ENCODE data around the gene C4A. TPM values are rescaled to one million over a fixed set of nuclear protein-coding genes. Genes with fewer than 3 reads are reported as not detected.

C4A gene
- total and polyA plus RNA-seq, 2 of the 13 experiments (the other 11 are each of a cell fraction or from before 2014, with no cell fraction given): 165 to 478 TPM

DNA sequence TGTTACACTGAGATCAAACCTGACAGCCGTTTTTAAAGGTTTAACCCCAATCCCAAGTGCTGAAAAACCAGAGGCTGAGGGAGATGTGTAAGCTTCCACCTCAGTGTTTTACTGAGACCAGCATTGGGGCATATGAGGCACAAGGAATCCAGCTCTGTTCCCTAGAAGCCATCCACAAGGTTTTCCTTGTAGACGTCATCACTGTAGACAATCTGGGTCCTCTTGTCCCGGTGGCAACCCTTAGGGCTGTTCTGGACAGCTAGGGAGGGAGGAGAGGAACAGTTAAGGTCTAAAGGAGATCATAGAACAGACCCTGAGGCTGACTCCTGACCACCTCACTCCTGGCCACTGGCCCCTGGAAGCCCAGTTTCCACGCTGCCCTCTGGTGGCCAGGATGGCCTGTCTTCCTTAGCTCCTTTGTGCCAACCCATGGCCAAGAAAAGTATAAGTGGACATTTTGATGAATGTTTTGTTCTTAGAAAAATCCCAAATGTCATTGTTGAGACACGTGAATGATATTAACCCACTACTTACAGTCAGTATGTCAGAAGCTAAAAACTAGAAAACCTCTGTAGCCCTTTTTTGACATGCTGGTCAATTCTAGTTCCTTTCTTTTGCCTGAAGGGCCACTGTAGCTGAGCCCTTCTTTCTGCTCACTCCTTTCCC is 29.6 kb upstream of the C4A start (continued):
- TF ChIP-seq, protein P1, sequence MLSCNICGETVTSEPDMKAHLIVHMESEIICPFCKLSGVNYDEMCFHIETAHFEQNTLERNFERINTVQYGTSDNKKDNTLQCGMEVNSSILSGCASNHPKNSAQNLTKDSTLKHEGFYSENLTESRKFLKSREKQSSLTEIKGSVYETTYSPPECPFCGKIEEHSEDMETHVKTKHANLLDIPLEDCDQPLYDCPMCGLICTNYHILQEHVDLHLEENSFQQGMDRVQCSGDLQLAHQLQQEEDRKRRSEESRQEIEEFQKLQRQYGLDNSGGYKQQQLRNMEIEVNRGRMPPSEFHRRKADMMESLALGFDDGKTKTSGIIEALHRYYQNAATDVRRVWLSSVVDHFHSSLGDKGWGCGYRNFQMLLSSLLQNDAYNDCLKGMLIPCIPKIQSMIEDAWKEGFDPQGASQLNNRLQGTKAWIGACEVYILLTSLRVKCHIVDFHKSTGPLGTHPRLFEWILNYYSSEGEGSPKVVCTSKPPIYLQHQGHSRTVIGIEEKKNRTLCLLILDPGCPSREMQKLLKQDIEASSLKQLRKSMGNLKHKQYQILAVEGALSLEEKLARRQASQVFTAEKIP (CRISPR knock-in tag; IDR thresholded peaks at IDR 0.05; ENCODE audit: borderline replicate concordance): no peak
- TF ChIP-seq JDP2 (CRISPR knock-in tag; IDR thresholded peaks at IDR 0.05; ENCODE audit: borderline replicate concordance) (no peak), BORCS8-MEF2B (CRISPR knock-in tag; IDR thresholded peaks at IDR 0.05) (0 out of 2 replicates have a peak, but pooled peaks have one; percentile 57), GATAD2A (CRISPR knock-in tag; IDR thresholded peaks at IDR 0.05) (peak; percentile 71), RBM39 (IDR thresholded peaks at IDR 0.05; ENCODE audit: low read depth, low read length, poor library complexity, severe bottlenecking) (no peak), MAF1 (CRISPR knock-in tag; IDR thresholded peaks at IDR 0.05; ENCODE audit: borderline replicate concordance) (no peak), DR1 (CRISPR knock-in tag; IDR thresholded peaks at IDR 0.05) (no peak), NFKBIZ (CRISPR knock-in tag; IDR thresholded peaks at IDR 0.05) (no peak), NFIC (IDR thresholded peaks at IDR 0.05; ENCODE audit: low read length) (peak; percentile 34; the same call in 1 of the 2 replicates), ZSCAN30 (CRISPR knock-in tag; IDR thresholded peaks at IDR 0.05) (no peak), ZNF614 (CRISPR knock-in tag; IDR thresholded peaks at IDR 0.05; ENCODE audit: borderline replicate concordance) (no peak)
- TF ChIP-seq, protein P2, sequence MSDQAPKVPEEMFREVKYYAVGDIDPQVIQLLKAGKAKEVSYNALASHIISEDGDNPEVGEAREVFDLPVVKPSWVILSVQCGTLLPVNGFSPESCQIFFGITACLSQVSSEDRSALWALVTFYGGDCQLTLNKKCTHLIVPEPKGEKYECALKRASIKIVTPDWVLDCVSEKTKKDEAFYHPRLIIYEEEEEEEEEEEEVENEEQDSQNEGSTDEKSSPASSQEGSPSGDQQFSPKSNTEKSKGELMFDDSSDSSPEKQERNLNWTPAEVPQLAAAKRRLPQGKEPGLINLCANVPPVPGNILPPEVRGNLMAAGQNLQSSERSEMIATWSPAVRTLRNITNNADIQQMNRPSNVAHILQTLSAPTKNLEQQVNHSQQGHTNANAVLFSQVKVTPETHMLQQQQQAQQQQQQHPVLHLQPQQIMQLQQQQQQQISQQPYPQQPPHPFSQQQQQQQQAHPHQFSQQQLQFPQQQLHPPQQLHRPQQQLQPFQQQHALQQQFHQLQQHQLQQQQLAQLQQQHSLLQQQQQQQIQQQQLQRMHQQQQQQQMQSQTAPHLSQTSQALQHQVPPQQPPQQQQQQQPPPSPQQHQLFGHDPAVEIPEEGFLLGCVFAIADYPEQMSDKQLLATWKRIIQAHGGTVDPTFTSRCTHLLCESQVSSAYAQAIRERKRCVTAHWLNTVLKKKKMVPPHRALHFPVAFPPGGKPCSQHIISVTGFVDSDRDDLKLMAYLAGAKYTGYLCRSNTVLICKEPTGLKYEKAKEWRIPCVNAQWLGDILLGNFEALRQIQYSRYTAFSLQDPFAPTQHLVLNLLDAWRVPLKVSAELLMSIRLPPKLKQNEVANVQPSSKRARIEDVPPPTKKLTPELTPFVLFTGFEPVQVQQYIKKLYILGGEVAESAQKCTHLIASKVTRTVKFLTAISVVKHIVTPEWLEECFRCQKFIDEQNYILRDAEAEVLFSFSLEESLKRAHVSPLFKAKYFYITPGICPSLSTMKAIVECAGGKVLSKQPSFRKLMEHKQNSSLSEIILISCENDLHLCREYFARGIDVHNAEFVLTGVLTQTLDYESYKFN (CRISPR knock-in tag; conservative IDR thresholded peaks at IDR 0.05): no peak
- TF ChIP-seq, protein P3, sequence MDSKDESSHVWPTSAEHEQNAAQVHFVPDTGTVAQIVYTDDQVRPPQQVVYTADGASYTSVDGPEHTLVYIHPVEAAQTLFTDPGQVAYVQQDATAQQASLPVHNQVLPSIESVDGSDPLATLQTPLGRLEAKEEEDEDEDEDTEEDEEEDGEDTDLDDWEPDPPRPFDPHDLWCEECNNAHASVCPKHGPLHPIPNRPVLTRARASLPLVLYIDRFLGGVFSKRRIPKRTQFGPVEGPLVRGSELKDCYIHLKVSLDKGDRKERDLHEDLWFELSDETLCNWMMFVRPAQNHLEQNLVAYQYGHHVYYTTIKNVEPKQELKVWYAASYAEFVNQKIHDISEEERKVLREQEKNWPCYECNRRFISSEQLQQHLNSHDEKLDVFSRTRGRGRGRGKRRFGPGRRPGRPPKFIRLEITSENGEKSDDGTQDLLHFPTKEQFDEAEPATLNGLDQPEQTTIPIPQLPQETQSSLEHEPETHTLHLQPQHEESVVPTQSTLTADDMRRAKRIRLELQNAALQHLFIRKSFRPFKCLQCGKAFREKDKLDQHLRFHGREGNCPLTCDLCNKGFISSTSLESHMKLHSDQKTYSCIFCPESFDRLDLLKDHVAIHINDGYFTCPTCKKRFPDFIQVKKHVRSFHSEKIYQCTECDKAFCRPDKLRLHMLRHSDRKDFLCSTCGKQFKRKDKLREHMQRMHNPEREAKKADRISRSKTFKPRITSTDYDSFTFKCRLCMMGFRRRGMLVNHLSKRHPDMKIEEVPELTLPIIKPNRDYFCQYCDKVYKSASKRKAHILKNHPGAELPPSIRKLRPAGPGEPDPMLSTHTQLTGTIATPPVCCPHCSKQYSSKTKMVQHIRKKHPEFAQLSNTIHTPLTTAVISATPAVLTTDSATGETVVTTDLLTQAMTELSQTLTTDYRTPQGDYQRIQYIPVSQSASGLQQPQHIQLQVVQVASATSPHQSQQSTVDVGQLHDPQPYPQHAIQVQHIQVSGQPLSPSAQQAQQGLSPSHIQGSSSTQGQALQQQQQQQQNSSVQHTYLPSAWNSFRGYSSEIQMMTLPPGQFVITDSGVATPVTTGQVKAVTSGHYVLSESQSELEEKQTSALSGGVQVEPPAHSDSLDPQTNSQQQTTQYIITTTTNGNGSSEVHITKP (CRISPR knock-in tag; IDR thresholded peaks at IDR 0.05; ENCODE audit: low read depth): no peak
- TF ChIP-seq, protein P4, sequence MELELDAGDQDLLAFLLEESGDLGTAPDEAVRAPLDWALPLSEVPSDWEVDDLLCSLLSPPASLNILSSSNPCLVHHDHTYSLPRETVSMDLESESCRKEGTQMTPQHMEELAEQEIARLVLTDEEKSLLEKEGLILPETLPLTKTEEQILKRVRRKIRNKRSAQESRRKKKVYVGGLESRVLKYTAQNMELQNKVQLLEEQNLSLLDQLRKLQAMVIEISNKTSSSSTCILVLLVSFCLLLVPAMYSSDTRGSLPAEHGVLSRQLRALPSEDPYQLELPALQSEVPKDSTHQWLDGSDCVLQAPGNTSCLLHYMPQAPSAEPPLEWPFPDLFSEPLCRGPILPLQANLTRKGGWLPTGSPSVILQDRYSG (CRISPR knock-in tag; IDR thresholded peaks at IDR 0.05): no peak
- TF ChIP-seq, protein P5, sequence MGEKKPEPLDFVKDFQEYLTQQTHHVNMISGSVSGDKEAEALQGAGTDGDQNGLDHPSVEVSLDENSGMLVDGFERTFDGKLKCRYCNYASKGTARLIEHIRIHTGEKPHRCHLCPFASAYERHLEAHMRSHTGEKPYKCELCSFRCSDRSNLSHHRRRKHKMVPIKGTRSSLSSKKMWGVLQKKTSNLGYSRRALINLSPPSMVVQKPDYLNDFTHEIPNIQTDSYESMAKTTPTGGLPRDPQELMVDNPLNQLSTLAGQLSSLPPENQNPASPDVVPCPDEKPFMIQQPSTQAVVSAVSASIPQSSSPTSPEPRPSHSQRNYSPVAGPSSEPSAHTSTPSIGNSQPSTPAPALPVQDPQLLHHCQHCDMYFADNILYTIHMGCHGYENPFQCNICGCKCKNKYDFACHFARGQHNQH (CRISPR knock-in tag; IDR thresholded peaks at IDR 0.05): peak; percentile 52; the same call in 1 of the 2 replicates
- TF ChIP-seq, protein P6, sequence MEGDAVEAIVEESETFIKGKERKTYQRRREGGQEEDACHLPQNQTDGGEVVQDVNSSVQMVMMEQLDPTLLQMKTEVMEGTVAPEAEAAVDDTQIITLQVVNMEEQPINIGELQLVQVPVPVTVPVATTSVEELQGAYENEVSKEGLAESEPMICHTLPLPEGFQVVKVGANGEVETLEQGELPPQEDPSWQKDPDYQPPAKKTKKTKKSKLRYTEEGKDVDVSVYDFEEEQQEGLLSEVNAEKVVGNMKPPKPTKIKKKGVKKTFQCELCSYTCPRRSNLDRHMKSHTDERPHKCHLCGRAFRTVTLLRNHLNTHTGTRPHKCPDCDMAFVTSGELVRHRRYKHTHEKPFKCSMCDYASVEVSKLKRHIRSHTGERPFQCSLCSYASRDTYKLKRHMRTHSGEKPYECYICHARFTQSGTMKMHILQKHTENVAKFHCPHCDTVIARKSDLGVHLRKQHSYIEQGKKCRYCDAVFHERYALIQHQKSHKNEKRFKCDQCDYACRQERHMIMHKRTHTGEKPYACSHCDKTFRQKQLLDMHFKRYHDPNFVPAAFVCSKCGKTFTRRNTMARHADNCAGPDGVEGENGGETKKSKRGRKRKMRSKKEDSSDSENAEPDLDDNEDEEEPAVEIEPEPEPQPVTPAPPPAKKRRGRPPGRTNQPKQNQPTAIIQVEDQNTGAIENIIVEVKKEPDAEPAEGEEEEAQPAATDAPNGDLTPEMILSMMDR (CRISPR knock-in tag; IDR thresholded peaks at IDR 0.05): peak; percentile 93

Measured in HepG2 (cell line).